Measurements from ENCODE around the gene RAP1GAP2.
"Not testable (repeated sequence)": the region's sequence is repeated elsewhere in the genome, so short reads cannot be mapped to it uniquely, and the experiment has no call there.

GRCh38 chr17:2819294-2819693 lies 23.1 kb downstream of the RAP1GAP2 start:
- TF ChIP-seq CTCF (conservative IDR thresholded peaks at IDR 0.05; ENCODE audit: low read length); EZH2phosphoT487 (IDR thresholded peaks at IDR 0.05; ENCODE audit: borderline replicate concordance, low read depth, low read length): not testable (repeated sequence)
